BJ (cell line): ENCODE results near the gene JOSD1. TPM values are rescaled to one million over a fixed set of nuclear protein-coding genes. Genes with fewer than 3 reads are reported as not detected.

Experiments
- CTCF ChIA-PET: fragments of 350-600 bp; formaldehyde crosslinking; extraction: SDS; loops from one replicate; lab custom pipeline; 2021; ENCODE audit warnings: antibody characterized with exemption, inconsistent platforms; lab: Yijun Ruan, JAX
- POLR2A ChIA-PET: fragments of 300-600 bp; sonication (Branson Sonifier 250); formaldehyde crosslinking; extraction: SDS; loops from one replicate; lab custom pipeline; 2021; ENCODE audit warnings: antibody characterized with exemption; lab: Charles Lee
- DNase-seq: peaks from one replicate; pipeline ENCODE4 v3.0.0-alpha.2; 2011; ENCODE audit warnings: low read depth
- H3K27me3 ChIP-seq: 2 replicates; pipeline ENCODE4 v1.6.0; 2011; ENCODE audit warnings: low read length; ENCODE audit not compliant: control insufficient read depth, insufficient read depth
- H3K36me3 ChIP-seq: 2 replicates; pipeline ENCODE4 v1.5.1; 2011; ENCODE audit warnings: low read length; ENCODE audit not compliant: control insufficient read depth, insufficient read depth
- H3K4me3 ChIP-seq: 2 replicates; pipeline ENCODE4 v1.5.1; 2011; ENCODE audit warnings: low read depth, mild to moderate bottlenecking, control low read depth, low read length
- CTCF ChIP-seq: IDR thresholded peaks from 2 replicates; pipeline ENCODE4 v1.5.1; 2011; ENCODE audit warnings: low read depth, mild to moderate bottlenecking, control low read depth, inconsistent platforms, low read length, moderate library complexity; ENCODE audit not compliant: insufficient read depth
- polyA minus RNA-seq: library from RNA; depleted of rRNA, polyadenylated mRNA; stranded (reverse); fragments of >200 nt; gene quantifications from 2 replicates; pipeline ENCODE4 v1.2.3, GENCODE V29; 2011; rRNA and poly(A)+ RNA removed
- polyA plus RNA-seq: library from polyadenylated mRNA; depleted of rRNA; stranded (reverse); fragments of >200 nt; gene quantifications from 2 replicates; pipeline ENCODE4 v1.2.3, GENCODE V29; 2011; rRNA removed

Gene JOSD1
- polyA plus RNA-seq (40.9 and 43.6 TPM in 2 replicates), polyA minus RNA-seq (37.4 and 46.7 TPM in 2 replicates)

- ChIA-PET CTCF (interaction anchor here (2.8 kb wide), 1 partner anchor 19 kb away, joined by 14 read pairs; the partner anchor contains the start of gene TOMM22), POLR2A (no interaction called here)
- Histone ChIP-seq H3K27me3 (no peaks in the 10 kb centered on the region), H3K36me3 (no peaks in the 10 kb centered on the region), H3K4me3 (peak within 1 kb of the TSS; percentile 51)
- DNase-seq: no peak
- TF ChIP-seq CTCF: no peak
These were observed at the start of gene JOSD1 for GRCh38 chr22:38700789-38701628. Gene JOSD1, minus strand, starts transcription at chr22:38700943. Its CDS starts 956 bp downstream, at chr22:38699987.

GRCh38 chr22:38750104-38750503 lies 49.4 kb upstream of the JOSD1 start:
- ChIA-PET CTCF (interaction anchor here (1.6 kb wide), 1 partner anchor 16 kb away, joined by 6 read pairs; no protein-coding TSS in a partner anchor), POLR2A (no interaction called here)
- no peak for DNase-seq
- Histone ChIP-seq H3K27me3 (no peaks in the 10 kb centered on the region), H3K4me3 (no peak overlapping the region), H3K36me3 (peaks cover 30% of the 10 kb centered on the region)
- TF ChIP-seq CTCF: no peak

GRCh38 chr22:38748487-38749136 lies 47.9 kb upstream of the JOSD1 start:
- TF ChIP-seq CTCF: no peak
- Histone ChIP-seq H3K36me3 (peaks cover 33% of the 10 kb centered on the region), H3K27me3 (no peaks in the 10 kb centered on the region), H3K4me3 (no peak overlapping the region)
- POLR2A ChIA-PET: no interaction called here
- CTCF ChIA-PET: interaction anchor here (1.2 to 3.8 kb wide), 4 partner anchors 15 to 21 kb away, joined by 3 to 16 read pairs (median 6); no protein-coding TSS in a partner anchor
- DNase-seq: no peak

GRCh38 chr22:38745676-38746460 lies 45.1 kb upstream of the JOSD1 start:
- Histone ChIP-seq H3K36me3 (peaks cover 27% of the 10 kb centered on the region), H3K4me3 (no peak overlapping the region), H3K27me3 (no peaks in the 10 kb centered on the region)
- POLR2A ChIA-PET: no interaction called here
- TF ChIP-seq CTCF: no peak
- CTCF ChIA-PET: interaction anchor here (1.0 to 3.8 kb wide), 3 partner anchors 12 to 23 kb away, joined by 3 to 16 read pairs (median 4); no protein-coding TSS in a partner anchor
- no peak for DNase-seq
